NCI-H82 treated with DMSO at 0.1 percent for 48 hours (cell line): ENCODE measurements around the gene TGFBR3.
A peak's percentile ranks its signal among the peaks of the same experiment; 100 is the strongest.

Experiments used
- DNase-seq: peaks from one replicate; lab custom pipeline; 2025; ENCODE audit not compliant: unreplicated experiment; lab: John Stamatoyannopoulos, UW

TGFBR3 gene

DNA sequence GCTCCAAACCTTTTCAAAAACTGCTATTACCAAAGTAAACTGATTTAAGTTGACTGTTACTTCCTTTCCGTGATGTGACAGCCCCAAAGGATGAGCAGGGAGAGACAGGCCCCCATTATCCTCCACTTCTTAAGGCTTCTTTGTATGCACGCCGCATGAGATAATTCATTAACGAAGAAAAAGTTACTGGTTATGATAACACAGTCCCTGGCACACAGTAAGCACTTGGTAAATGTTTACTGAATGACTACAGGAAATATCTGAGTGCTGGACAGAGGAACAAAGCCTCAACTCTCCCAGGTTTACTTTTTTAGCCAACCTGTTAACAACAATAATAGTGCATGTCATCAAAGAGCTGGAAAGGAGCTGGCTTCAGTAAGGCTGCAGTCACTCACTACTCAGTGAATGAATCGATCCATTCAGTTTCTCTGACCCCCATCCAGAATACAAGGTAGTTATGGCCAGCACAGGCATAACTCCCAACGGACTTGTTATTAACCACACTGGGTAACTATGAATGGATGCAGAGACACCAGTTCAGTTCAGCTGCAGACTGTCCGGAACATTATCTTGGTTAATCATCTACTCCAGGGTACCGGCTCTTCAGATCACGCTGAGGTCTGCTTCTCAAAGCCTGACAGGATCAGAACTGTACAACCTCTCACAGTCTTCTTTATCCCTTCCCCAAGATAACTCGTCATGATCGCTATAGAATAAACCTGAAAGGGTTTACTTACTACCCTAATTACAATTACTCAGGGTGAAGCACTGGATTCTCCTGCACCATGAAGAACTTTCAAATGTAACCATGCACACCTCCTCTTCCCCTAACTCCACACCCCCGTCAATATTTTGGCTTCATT, 58.3 kb downstream of the TGFBR3 start:
- no peak for DNase-seq

DNA sequence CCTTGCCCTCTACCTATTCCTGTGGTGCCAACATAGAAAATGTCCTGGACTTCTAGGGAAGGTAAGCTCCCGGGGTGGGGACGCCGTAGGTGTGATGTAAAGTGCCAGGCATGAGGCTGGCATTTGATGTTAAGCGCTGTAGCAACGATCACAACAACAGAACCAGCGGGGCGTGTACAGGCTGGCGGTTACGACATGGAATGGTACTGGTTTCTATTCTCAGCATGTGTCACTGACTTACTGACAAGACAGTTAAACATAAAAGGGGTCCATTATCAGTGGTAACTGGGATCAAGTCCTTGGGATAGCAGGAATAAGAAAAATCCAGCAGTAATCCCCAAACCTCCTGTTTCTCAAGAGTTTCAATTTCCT, 58.9 kb downstream of the TGFBR3 start:
- no peak for DNase-seq

DNA sequence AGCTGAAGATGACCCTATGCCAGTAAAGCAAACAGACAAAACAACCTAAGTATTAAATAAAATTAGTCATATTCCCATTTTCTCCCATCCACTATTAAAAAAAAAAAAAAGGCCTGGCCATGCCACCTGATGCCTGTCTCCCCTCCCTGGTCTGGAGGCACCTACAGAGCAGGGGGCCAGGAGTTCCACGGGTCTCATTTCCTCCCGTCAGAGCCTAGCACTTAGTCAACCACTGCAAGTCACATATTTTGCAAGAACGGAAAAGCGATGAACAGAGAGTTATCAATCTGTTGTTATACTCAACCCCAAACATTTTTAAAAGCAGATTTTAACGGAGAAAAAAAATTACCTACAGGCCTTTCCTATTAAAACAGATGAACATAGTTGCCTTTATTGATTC, 59.3 kb downstream of the TGFBR3 start:
- DNase-seq, result no peak

DNA sequence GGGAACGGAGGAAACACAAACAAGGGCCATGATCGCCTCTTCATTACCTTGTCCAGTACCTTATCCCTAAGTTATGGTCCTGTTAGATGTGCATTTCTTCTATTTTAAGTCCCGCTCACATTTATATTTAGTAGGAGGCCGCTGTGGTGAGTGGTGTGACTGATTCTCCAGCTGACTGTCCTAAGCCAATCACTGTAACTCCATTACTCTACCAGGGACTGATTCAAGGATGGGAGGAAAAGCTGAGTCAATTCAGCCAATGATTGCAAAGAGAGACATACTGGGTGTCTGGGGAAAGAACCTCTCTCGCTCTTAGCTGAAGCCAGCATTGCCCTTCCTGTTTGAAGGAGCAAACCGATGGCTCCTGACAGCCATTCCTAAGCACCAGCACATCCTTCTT, 59.7 kb downstream of the TGFBR3 start:
- DNase-seq, result no peak

DNA sequence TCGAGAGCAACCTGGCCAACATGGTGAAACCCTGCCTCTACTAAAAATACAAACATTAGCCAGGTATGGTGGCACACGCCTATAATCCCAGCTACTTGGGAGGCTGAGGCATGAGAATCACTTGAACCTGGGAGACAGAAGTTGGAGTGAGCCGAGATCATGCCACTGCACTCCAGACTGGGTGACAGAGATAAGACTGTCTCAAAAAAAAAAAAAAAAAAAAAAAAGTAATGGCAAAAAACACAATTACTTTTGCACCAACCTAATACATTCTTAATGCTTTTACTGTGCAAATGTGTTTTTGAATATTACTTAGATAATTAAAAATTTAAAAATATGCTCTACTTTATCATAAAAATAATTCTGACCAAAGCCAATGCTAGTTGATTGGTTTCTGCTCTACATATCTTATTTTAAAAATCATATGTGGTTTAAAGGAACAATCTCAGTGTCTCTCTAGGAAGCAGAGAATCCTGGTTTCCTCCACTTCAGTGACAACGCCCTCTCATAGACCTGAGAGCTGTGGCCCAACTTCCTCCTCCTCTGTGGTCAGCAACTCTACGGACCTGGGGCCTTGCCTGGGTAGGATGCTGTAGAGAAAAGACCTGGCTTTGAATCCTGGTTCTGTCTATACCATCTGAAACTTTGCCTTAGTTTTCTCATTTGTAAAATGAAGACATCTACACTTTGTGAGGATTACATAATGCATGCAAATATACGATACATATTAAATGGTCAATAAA, 64.7 kb downstream of the TGFBR3 start:
- no peak for DNase-seq

DNA sequence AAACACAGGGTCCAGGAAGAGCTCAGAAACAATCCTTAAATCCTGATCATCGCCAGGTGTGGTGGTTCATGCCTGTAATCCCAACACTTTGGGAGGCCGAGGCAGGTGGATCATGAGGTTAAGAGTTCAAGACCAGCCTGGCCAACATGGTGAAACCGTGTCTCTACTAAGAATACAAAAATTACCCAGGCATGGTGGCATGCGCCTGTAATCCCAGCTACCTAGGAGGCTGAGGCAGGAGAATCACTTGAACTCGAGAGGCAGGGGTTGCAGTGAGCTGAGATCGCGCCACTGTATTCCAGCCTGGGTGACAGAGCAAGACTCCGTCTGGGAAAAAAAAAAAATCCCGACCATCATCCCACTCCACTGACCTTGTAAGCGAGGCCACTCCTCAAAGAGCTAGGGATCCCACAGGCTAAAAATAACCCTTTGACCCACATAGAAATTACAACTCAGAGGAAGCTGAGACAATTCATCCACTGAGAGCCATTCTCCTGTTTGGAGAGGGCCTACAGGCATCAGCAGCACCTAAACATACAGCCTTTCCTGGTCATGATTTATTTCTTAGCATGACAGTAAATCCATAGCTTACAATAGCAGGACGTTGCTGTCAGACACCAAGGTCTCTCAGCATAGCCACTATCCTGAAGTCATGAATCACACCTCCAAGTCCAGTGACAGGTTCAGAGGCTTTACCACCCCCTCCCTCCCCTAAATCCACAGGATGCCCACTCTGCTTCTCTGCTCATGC, 66.7 kb downstream of the TGFBR3 start:
- DNase-seq, result peak; percentile 13

DNA sequence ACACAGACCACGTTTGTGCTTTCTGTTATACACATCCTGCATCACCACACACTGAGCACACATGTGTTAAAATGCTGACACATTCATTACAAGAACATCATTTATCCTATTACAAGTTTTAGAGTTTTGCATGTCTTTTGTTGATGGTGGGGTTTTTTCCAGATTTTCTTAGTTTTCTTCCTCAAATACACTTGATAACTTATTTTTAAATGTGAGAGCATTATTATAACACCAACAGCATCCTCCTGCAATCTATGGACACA, 67.3 kb downstream of the TGFBR3 start:
- no peak for DNase-seq

DNA sequence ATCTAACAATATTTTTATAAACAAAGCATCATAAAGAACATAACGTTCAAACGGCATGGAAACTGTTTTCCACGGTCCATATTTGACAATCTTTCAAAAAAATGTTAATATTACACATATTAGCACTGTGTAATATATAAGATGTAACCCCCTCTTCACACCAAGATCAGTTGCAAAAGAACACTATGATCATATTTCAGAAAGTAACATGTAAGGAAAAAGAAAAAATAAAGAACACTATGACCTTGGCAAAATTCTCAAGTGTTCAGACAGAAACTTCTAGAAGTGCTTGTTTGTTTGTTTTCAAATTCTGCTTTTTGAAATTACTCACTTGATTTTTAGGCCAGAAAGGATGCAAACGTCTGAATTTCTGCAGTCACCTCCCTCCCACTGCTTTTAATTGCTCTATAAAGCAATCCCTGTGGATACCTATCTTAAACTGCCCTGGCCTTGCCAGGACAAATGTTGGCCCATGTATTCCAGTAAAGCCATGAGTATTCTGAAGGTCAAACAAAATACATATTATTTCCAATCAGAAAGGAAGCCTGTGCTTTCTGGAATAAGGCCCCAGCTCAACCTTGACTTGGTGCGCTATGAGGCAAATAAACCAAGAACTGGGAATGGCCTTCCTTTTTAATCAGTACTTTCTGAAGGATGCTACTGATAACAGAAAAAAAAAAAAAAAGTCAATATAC, 68.6 kb downstream of the TGFBR3 start:
- DNase-seq, result no peak

DNA sequence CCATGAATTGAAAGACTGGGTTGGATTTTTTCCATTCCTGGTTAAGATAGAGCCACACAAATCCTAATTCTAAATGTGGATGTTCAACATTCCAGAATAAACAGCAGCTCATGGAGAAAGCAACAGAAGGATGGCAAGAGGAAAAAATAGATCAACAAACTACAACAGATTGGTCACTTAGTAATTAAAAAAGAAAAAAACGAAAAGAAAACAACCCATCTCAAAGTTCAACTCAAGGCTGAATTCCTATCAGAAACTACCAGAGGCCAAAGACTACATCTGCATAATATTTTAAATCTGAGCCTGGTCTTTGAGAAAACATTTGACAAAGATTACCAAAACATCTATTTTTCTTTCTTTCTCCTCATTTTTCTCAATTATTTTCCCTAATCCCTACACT, 69.9 kb downstream of the TGFBR3 start:
- no peak for DNase-seq

DNA sequence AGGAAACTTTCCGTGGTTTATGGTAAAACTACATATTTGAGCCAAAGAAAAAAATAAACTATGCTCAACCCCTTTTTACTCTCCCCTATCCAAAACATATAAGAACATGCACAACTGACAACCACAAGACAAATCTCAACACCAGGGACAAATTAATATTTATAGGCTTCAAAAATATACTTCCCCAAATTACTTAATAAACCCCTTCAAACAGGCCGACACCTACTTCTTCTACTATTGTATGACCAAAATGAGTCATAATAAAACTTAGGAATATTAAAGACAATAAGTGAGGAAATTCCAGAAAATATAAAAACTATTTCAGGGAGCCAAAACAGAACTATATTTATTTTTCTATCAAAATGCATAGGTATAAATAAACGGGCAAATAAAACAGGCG, 71.5 kb downstream of the TGFBR3 start:
- DNase-seq, result no peak

DNA sequence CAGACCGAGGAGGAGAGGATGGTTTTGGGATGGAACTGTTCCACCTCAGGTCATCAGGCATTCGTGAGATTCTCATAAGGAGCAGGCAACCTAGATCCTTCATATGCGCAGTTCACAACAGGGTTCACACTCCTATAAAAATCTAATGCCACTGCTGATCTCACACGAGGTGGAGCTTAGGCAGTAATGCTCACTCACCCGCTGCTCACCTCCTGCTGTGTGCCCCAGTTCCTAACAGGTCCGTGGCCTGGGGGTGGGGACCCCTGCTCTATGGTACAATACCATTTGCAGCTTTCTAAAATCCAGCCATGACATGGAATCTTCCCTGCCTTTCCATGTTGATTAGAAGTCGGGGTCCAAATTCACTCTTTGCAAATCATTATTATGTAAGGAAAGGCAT, 72.1 kb downstream of the TGFBR3 start:
- no peak for DNase-seq

DNA sequence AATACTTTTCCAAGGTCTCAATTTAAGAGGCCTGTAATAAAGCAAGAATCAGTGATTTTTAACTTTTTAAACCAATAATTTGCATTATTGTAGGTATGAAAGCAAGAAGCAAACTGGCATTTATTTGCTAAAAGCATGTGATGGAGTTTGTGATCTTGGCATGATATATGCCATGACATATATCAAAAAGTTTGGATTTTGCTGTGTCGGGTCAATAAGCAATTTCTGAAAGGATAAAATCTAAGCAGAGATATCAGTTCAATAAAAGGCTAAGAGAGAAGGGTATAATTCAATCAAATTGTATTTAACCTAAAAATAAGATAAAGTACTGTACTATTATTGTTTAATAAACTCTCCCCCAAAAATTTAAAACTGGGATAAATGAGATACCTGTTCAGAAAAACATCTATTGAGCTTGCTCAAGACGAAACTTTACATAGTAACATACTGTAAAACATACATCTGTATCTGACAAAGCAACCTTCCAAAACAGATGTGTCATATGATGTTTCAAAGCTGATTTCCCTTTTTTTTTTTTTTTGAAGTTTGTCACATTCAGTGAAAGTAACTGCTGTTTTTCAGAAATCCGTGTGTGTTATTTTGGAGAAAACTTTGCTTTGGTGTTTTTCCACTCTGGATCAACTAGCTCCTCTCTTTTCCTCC, 74.5 kb downstream of the TGFBR3 start:
- DNase-seq, result no peak

DNA sequence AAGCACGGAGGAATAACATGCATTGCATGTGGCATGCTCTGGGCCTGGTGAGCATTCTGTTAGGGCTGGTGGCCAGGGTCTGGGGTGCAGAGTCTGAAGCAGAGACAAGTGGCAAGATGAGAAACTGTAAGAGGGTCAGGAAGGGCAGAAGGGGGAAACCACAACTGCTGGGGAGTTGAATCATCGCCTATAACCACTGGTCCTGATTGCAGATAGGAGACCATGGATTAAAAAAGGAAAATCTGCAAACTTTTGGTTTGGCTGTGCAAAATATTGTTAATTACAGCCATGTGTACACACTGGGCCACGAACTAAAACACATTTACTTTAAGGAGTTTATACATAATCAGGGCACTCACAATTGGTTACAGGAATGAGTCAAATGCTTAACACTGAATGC, 76.6 kb downstream of the TGFBR3 start:
- DNase-seq, result no peak

DNA sequence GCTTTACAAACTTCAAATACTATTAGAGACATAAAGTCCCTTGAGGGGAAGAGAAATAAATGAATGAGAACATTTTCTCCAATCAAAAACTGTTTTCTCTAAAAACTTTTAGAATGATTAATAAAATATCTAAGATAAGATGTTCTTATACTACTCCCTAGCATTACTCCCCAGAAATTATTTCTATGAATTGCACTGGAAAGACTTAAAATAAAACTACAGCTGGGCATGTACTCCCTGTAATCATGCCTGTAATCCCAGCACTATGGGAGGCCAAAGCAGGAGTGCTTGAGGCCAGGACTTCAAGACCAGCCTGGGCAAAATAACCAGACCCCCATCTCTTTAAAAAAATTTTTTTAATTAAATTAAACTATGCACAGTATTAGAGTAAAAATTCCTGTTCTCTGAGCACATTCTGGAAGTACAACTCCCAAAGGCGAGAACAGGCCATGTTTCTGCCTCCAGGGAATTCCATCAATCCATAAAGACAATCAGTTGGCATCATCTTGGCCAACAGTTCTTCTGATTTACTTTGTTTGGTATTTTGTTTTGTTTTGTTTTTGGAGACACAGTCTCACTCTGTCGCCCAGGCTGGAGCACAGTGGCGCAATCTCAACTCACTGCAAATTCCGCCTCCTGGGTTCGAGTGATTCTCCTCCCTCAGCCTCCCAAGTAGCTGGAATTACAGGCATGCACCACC, 77.9 kb downstream of the TGFBR3 start:
- DNase-seq, result no peak

DNA sequence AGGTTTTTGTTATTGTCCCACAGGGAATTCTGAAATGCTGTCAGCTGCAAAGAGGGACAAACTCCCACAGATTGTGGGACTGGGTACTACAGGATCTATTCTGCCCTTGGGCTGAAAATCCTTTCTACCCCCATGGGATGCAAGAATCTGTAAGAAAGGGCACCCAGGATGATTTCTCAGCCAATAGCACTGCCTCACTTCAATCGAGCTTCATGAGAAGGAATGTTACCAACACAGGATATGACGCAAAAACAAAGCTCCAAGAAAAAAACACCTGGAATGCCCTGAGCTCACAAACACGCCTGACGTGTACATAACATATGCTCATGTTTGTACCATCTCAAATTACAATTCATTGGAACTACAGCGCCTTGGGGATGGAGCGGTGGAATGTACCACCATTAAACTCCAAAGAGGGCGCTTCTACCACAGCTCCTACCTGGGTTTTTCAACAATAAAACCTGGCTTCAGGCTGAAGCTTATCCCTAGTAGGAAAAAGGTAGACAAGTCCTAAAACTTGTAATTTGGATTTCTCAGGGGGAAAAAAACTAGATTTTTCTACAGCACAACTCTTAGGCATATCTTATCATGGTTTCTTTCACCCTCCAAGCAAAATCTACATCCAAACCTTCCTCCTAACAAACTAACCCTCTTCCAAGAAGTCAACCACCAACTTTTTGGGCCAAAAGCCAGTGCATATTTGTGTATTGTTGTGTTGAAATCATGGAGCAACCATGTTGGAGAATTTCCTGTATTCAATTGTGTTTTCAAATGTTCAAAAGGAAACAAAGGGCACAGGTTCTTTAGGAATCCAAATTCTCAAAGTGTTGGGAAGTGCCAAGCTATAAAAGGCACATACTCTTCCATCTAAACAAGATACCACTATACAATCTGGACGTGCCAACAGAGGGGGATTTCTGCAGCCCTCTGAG, 78.9 kb downstream of the TGFBR3 start:
- no peak for DNase-seq

DNA sequence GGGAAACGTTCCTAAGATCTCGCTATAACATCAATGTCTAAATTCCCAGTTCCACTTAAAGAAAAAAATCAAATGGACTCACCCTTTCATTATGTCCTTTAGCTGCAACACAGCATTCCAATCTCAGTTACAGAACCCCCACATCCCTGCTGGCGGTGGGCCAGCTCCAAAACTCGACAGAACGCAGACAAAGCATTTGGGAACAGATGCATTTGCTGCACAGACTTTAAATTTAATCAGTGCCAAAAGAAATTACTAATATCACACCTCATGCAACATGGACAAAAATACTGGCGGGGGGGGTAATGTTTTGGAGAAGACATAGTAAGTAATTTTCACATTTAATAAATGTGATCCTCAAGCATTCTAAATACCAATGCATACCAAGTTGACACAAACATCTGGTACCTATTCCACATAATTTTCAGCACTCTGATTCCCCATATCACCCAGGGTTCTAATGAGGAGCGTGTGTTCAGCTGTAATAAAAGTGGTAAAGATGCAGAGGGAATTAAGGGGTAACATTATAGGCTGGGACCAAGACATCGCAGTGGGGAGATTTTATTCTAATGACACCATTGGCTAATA, 79.7 kb downstream of the TGFBR3 start:
- no peak for DNase-seq

DNA sequence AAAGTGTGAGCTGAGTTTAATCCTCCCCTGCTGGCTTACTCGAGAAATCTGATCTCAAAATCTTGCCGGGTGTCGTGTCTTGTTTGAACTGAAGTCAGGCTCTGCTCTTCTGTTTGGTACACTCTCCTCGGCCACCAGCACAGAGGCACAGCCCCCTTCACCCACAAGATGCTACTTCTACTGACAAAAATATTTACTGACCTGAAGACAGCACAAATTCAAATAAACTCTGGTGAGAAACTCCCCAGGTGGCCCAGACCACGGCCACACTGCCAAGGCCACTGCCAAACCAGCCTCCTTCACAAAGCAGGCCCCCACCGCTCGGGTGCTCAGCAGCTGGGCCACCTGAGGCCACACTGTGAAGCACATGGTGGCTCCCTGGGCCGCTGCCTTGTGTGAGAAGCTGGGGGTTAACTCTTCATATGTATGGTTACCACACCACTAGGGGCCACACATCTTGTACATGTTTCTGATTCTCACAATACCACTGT, 80.6 kb downstream of the TGFBR3 start:
- DNase-seq, result no peak

DNA sequence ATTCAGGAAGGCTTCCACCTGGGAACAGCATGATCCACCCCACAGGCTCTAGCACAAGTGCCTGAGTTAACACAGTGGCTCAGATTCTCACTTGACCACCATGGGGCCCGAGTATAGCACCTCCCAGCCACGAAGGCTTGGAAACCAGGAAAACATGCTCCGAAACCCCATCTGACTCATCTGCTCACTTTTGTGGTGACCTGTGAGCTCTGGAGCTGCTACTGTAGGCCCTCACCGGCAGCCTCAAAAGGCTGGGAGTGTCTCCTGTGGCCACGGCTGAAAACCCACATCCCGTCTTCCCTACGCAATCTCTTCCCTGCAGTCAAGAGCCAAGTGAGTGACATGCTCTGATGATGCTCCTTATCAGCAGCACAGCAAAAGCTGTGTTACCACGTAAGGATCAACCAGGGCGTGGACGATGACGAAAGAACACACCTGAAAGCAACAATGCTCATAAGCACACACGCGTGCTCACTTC, 81.4 kb downstream of the TGFBR3 start:
- no peak for DNase-seq
